GM21825 (cell line): Measurements from ENCODE around the gene CLTC.
"Not testable (repeated sequence)": the region's sequence is repeated elsewhere in the genome, so short reads cannot be mapped to it uniquely, and the experiment has no call there.

Experiments used
- ATAC-seq: cut with Tn5 transposase; IDR thresholded peaks from one replicate; pipeline ENCODE4 v1.9.1; 2021; ENCODE audit warnings: mild to moderate bottlenecking, moderate library complexity; ENCODE audit not compliant: unreplicated experiment

Gene CLTC

DNA sequence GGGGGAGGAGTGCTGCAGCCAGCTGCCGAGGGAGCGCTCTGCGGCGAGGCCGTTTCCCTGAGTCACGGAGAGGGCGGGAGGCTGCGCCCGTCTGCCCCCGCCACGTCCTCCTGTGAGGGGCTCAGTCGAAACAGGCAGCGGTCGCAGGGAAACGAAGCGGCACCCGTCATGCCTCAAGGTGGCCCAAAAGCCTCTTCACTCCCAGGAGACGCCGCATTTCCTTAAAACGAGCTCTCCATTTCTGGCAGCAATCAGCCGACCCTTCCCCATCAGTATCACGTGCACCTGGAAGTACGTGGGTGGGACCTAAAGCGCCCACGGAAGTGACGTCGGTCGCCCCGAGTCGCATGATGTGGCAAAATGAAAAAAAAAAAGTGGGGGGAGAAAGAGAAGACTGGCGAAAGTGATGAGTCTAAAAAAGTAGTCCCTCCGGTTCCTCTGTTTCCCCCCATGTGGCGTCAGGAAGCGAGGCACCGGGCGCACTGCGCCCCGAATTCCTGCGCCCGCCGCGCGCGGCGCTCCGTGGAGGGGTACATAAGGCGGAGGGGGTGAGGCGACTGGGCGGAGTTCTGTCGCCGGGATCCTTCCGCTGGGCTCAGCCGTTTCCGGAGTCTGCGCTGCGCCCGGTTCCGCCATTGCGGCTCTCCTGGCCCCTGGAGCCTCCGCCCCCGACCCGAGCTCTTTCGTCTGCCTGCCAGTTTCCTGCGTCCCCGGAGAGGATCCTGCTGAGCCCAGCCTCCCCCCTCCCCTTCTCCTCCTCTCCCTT, at the start of gene CLTC:
CLTC (plus strand) TSS at position 598 of the 766 bp plus-strand sequence. CDS start 237 bp downstream, outside the sequence.
- ATAC-seq = peak; percentile 69

DNA sequence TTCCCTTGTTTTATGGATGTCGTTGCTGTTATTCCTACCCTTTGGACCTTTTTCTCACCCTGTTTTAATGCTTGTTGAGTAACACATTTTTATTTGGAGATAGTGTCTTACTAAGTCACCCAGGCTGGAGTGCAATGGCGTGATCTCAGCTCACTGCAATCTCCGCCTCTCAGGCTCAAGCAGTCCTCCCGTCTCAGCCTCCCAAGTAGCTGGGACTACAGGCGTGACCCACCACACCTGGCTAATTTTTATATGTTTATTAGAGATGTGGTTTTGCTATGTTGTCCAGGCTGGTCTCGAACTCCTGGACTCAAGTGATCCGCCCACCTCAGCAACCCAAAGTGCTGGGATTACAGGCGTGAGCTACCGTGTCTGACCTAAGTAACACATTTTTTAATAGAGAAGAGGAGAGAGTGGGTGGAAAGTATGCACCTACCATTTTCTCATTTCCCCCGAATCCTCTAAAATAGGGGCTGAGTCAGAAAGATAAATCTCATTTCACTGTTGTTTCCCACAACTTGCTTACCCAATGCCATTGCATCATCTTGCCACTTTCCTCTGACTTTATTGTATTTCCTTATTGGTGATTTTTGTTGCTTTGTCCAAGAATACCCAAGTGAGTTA, 47.3 kb upstream of the CLTC start:
- no peak for ATAC-seq

DNA sequence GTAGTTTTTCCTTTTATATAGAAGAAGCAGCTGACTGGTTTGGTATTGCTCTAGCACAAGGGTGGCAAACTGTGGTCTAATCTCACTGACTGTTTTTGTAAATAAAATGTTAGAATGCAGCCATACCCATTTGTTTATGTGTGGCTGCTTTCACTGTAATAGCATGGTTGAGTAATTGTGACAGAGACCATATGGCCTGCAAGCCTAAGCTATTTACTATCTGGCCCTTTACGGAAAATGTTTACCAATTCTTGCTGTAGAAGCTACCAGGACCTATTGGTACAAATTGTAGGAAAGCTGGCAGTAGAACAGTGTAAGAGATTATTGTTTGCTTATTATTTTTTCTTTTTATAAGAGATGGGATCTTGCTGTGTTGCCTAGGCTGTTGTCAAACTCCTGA, 35.5 kb upstream of the CLTC start:
- ATAC-seq = not testable (repeated sequence)

DNA sequence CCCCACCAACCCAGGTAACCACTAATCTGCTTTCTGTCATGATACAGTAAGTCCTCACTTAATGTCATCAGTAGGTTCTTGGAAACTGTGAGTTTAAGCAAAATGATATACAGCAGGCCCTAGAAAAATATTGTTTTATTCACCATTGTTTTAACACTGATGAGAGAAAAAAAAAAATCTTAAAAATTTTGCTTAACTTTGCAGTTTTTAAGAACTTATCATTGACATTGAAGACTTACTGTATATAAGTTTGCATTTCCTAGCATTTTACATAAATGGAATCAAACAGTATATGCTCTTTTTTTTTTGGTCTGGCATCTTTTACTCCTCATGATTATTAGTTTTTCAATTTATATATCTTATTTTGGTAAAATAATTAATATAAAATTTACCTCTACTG, 19.5 kb upstream of the CLTC start:
- no peak for ATAC-seq

DNA sequence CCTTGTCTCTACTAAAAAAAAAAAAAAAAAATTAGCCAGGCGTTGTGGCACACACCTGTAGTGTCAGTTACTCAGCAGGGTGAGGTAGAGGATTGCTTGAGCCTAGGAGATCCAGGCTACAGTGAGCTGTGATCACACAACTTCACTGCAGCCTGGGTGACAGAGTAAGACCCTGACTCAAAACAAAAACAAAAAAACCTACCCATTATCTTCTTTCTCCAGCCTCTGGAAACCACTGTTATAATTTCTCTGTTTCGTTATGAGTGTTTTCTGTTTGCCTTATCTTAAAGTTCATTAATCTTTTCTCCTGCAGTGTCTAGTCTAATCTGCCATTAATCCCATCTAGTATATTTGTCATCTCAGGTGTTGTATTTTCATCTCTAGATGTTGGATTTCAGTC, 18.6 kb upstream of the CLTC start:
- ATAC-seq = no peak

DNA sequence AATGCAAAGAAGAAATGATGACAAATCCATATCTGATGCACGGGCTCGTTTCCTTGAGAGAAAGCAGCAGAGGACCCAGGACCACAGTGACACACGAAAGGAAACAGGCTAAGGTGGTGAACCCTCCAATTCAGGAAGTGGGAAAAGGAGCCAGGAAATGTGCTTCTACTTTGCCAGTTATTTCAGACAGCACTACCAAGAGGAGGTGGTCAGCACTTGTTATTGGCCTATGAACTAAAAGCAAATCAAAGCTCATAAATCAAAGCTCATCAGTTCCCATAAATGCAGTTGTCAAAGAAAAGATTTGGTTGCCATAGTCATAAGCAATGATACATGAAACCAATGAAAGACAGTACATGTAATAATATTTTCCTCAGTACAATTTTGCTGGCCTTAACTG, 12.6 kb upstream of the CLTC start:
- ATAC-seq = no peak

DNA sequence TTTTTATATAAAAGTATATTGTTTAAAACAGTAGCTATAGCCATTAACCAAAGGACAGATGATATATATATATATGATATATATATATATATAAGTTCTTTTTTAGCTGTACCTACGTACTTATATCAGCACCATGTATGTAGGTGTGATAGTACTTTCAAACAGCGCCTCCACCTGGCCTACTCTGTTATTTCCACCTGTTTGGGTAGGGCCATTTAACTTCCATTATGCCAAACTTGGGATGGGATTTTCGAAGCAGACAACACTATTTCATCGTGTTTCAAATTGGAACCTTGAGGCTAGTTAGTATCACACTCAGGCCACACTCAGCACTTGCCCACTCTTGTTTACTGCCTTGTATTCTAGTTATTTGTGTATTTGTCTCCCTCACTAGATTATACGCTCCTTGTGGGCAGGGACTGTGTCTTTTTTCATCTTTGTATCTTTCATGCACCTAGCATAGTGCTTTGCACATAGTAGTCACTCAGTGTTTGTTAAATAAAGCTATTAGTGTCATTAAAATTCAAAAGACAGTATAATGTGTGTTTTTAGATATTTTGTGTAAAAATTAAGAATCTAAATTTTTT, 11.8 kb upstream of the CLTC start:
- no peak for ATAC-seq

DNA sequence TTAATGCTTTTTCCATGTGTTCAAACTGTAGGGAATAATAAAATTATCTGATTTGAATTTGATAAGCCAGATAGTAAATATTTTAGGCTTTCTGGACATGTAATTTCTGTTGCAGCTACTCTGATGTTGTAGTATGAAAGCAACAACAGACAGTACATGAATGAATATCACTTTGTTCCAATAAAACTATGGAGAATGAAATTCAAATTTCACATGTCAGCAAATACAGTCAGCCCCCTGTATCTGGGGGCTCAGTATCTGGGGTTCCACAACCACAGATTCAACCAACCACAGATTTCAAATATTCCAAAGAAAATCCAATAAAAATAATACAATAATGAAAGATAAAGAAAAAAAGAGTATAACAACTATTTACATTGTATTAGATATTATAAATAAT, 8.2 kb upstream of the CLTC start:
- ATAC-seq = no peak

DNA sequence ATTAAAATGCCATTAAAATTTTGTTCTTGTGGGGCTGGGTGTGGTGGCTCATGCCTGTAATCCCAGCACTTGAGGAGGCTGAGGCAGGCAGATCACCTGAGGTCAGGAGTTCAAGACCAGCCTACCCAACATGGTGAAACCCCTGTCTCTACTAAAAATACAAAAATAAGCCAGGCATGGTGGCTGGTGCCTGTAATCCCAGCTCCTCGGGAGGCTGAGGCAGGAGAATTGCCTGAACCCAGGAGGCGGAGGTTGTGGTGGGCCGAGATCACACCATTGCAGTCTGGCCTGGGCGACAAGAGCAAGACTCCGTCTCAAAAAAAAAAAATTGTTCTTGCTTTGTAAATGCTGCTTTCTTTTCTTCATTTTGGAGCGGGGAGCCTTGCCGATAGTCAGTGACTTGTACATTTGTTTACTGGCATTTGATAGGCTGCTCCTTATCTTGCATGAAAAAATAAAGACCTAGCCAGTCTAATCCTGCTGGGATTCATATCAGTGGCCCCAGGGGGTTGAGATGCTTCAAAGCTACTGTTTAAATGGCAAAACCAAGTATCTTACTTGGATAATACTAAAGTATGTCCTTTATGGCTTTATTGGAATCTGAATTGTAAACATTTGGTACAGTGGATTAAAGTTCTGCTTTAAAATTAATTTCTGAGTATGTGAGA, 3.3 kb upstream of the CLTC start:
- no peak for ATAC-seq

DNA sequence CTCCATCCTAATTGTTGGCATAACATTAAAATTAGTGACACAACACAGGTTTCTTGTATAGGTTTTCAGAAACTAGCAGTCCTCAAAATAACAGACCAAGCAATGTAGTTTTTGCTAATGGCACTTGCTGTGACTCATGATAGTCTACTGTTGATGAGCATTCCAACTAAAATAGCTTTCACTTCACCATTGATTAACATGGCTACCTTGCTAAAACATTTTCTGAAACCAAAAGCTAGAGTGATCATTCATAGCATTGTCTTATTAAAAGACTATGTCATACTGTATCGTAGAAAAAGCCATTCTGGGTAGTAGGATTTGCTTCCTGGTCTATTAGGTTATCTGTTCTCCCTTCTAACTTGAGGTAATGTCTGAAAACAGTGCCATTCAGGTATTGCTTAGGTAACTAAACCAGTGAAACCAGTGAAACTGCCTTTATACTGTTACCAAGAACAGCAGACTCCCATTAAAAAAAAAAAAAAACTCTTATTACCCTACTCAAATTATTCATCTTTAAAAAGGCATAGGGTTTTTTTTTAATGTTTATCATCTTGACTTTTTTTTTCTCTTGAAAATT, 2.5 kb upstream of the CLTC start:
- no peak for ATAC-seq

DNA sequence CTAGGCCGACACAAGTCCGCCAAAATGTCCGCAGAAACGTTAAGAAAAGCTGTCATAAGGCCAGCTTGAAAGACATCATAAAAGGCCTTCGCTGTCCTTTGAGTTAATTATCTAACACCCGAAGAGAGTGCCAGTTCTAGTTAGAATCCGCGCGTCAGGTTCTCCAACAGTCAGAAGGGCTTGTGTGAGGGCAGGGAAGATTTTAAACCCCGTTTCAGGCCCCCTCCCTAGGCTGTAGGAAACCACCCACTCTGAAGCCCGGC, 729 bp upstream of the CLTC start:
- ATAC-seq = no peak

DNA sequence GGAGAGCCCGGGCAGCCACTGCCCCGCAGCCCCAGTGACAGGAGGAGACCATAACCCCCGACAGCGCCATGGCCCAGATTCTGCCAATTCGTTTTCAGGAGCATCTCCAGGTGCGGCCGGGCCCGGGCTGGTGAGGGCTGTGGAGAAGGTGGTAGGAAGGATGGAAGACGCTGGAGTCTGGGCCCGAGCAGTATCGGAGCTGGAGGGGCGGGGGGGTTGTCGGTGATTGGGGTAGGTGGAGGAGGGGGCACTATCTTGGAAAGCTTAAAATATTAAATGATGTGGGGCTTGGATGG, 317 bp downstream of the CLTC start:
- ATAC-seq = no peak

DNA sequence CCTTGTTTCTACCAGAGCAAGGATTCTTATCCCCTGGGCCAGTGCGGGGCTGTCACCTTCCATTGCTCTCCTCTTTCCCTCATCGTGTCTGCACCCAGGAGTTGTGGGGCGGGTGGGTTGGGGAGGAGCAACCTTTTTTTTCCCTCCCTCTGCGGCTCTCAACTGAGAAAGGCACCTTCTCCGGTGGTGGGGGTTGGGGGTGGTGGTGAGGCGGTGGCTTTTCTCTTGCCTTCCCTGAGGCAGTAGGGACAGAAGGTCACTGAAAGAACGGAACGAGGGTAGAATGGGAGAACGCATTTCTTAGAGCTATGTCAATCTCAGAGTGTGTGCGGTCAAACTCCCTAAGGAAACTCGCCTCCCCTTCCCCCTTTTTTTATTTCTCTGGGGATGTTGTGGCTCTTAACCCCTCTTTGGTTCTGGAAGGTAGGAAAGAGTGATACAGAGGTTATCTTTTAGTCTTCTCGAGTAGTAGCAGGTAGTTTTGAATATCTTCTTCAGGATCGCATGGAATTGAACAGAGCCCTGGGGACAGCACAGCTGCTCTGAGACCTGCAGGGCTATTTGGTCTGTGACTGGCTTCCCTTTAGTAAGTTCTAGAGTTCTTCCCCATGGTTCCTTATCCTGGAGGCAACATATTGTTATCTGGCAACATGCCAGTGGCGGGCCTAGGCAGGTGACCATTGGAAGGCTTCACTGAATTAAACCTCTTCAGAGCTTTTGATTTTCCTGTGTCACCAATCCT, 994 bp downstream of the CLTC start:
- ATAC-seq = no peak

DNA sequence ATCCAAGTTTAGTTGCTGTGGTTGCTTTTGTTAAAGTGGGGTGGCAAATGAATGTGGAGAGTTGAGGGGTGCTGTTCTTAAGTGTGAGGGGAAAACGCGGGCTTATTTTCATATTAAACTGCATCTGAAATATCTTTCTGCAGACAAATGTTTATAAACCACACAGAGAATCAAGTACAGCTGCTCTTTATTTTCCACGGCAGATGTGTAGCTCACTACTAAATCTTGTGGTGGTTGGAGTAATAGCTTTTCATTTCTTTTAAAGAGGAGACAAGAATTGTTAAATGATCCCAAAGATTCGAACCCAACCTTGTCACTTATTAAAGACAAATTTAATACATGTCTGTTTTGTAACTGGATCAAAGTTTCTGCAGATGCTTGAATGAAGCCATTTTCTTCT, 2.1 kb downstream of the CLTC start:
- no peak for ATAC-seq

DNA sequence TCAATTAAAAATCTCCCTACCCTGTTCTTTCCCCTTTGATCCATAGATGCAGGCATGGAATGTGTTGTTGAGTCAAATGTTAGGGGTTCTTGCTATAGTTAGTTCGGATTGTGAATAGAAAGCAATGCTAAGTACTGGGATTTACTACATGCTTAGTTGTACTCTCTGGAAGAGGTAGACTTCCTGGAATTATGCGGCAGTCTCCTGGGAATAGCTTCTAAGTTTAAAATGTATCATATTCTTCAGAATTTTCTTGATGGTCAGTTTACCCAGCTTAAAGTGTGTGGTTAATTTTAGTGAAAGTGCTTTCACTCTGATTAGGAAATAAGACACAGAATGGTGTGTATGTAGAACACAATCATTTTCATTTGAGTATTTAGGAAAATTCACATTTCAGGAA, 3.5 kb downstream of the CLTC start:
- ATAC-seq = no peak

DNA sequence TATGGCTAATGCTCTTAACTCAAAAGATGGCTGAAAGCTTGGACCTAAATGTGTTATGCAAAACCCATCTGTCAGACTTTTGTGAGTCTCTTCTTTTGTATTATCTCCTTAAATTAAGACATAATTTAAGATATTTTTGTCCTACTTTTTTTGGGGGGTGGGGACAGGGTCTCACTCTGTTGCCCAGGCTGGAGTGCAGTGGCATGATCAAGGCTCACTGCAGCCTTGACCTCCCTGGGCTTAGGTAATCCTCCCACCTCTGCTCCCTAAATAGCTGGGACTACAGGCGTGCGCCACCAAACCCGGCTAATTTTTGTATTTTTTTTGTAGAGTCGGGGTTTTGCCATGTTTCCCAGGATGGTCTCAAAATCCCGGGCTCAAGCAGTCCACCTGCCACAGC, 7.1 kb downstream of the CLTC start:
- no peak for ATAC-seq

DNA sequence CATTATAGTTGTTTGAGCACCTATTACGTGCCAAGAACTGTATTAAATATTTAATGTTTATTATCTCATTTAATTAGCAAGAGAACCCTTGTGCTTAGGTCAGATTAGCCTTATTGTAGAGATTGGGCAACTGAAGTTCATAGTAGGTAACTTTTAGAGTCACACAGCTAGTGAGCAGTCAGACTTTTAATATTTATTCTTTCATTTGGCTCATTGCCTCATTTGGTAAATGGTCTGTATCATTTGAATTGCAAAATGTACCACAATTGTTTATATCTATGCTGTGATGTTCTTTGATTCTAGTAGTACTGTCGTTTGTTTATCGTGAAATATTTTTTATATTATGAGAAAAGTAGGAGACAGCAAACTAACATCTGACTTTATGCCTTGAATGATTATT, 7.6 kb downstream of the CLTC start:
- ATAC-seq = no peak

DNA sequence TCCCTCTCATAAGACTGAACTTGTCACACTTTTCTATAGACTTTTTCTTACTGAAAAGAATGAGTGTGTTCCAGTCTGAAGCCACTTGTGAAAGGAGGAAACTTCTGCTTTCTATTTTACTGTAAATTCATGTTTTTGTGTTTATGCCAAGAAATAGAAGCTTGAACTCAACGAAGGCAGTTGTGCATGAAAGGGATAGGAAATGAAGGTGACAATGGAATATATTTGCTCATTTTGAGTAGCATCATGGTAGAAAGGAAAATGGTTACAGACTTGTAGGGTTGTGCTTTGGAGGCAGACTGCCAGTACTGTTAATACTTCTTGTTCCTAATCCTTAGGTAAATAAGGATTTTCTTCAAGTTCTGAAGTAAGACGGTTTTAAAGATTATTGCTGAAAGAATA, 8.1 kb downstream of the CLTC start:
- ATAC-seq = no peak

DNA sequence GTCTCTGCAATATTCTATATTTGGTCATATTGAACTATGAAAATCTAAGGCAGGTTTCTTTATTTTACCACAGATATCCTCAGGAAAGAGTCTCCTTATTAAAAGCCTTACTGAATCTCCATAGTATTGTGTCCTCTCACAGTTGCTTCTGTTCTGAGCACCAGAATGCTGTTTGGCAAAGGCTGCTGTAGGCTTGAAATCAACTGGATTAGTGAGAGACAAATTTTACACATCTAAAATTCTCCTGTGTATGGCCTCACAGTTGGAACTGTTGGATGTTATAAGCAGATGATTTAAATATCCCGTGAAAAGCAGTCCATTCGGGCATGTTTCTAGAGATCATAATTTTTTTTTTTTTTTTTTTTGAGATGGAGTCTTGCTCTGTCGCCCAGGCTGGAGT, 9.5 kb downstream of the CLTC start:
- no peak for ATAC-seq

DNA sequence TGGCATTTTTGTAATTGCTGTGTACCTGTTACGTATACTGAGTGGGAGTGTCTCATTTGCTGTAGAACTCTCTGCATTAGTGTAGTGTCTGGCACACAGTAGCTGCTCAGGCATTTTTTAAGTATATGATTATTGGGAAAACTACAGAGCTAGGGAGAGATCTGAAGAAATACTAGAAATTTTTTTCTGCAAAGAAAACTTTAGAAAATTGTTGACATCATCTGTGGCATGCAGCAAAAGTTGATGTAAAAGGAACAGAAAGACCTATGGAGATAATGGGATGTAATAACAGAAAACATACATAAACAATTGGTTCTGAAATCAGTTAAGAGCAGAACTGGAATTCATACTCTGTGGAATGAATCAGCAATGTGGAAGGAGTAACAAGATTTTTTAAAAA, 11.6 kb downstream of the CLTC start:
- no peak for ATAC-seq

DNA sequence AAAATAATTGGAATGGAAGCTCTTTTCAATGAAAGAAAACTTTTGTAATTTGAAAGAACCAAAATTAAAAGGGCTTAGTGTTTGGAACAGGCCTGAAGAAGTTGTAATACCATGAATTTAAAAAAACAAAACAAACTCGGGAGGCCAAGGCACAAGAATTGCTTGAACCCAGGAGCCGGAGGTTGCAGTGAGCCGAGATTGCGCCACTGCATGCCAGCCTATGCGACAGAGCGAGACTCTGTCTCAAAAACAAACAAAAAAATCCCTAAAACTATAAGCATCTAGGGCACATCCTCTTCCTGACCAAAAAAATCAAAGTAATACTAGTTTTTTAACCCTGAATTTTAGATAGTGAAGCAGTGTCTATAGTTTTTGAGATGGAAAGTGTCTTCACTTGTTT, 12.7 kb downstream of the CLTC start:
- no peak for ATAC-seq
